AG20443 (cell line): ENCODE data around the gene POLD4.
"Not testable (repeated sequence)": the region's sequence is repeated elsewhere in the genome, so short reads cannot be mapped to it uniquely, and the experiment has no call there.

Source experiments
- DNase-seq: peaks from one replicate; pipeline ENCODE4 v3.0.0; 2012; ENCODE audit warnings: low spot score, mixed read lengths

The POLD4 gene

DNA sequence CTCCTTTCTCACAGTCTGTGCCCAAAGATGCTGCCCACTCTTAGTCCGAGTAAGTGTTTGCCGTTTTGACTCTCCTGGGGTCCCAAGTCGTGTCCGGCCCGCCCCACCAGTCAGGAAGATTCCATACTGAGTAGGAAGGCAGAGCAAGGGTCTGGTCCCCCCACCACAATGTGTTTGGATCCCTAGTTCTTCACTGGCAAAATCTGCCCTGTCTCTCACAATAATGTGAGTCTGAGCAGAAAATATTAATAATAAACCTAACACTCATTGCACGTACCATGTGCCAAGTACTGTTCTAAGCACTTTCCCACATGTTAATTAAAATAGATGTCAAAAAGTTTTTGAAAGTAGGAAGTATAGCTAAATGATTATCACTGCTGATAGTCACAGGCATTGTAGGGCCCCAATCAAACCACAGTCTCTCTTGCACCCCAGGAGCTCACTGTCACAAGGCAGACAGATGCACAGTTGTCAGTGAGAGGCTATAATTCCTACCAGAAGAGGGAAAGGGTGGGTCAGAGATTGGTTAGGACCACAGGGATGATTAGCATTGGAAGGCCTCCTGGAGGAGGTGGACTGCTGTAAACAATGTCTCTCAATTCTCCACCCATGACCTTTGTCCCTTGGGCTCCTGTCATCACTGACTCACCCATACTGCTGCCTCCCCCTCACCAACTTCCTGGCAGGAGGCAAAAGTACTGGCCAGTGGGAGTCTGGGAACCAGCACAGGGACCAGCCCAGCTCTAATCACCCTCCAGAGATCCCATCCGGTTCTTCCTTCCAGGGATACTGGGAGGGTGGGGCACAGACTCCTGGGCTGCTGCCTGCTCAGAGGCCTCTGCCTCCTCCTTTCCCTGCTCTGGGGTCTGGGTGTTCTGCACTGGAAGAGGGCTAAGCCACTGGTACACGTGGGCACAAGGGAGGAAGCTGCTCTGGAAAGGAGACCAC, 1.0 kb upstream of the POLD4 start:
- DNase-seq = peak; percentile 91

DNA sequence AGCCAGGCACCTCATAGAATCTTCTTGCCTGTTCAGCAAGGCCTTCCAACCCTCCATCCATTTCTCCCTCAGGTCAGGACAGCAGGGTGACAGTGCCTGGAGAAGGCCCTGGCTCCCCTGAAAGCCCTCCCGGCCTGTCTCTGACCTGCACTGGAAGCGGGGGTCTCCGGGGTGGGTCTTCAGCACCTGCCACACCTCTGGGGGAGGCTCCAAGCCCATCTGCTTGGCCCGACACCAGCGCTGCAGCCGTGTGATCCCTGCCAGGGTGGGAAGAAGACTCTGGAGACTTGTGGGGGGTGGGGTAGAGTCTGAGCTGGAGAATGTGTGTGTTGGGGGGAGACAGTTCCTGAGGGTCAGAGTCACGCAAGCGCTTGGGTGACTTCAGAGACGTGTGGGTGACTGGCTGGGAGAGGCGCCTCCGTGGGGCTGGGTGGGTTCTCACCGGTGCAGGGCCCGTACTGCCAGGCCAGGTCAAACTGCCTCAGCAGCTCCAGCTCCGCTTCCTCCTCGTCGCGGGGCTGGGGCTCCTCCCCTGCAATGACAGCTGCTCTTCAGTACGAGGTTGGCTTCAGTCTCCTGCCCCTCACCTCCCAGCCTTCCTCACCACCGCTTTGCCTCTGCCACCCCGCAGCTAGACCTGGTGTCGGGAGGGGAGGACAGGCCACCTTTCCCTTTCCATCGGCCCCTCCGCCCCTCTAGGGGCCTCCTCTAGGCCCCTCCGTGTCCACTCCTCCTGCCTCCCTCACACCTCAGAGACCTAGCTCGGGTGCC, 615 bp downstream of the POLD4 start:
- peak; percentile 29 for DNase-seq

DNA sequence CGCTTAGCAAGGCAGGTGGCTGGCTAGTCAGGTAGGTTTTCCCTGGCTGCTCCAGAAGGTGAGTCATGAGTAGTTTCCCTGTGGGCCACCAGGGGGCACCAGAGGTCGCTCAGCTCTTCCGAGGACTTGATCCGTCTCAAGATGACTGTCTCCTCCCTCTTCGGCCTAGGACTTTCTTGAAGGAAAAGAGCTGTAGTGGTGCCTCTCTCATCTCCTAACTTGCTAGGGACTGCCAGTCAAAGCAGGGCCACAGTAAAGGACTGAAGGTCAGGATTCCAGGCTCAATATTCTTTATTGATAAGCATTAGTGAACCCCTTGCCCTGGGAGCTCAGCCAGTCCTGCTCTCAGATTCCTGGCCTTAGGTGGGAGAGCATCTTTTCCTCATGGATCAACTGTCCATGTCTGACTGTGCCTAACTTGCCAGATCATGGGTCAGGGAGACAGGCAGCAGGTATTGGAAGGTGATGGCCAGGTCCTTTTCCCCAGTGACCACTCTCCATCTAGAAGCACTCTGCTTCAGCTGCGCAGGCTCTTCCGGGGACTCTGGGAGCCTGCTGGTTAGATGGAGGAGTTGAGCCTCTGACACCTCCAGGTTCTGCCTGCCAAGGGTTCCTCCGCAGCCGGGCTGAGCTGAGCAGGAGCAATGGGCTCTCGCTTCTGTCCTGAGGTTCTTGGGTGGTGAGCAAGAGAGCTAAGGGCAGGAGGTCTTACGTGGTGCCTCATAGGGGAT, 1.9 kb downstream of the POLD4 start:
- DNase-seq = peak; percentile 86

DNA sequence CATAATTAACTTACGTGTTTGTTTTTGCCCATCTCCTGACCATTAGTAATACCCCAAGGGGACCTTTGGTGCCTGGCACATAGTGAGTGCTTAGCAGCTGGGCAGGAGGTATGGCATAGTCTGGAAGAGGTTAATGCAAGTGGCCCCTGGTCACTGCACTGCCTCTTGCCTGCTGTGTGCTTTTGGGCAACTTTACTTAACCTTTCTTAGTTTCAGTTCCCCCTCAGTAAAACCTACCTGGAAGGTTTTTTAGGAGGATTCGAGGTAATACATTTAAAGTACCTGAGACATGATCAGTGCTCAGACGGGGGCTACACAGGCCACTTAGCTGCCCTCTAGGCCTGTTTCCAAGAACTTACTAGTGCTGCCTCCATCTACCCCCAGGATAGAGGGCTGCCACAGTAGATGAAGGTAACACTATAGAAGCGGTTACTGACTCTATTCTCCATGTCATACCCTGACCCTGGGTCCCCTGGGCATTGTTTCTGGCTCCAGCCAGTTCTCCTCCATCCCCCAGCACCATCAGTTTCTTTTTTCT, 3.3 kb downstream of the POLD4 start:
- no peak for DNase-seq

DNA sequence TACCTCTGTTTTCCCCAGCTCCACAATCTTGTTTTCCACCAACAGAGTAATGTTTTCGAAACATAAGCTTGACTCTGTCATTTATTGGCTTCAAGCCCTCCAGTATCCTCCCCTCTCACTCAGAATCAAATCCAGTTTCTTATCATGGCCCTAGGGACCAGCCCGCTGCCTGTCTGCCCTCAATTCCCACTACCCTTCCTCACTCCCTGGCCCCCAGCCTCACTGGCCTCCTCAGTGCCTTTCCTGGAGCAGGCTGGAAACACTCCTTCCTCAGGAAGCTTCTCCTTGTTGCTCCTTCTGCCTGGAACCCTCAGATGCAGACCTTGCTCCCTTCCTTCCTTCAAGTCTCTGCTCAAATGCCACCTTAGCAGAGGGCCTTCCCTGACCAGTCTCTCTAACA, 3.9 kb downstream of the POLD4 start:
- peak; percentile 4 for DNase-seq

DNA sequence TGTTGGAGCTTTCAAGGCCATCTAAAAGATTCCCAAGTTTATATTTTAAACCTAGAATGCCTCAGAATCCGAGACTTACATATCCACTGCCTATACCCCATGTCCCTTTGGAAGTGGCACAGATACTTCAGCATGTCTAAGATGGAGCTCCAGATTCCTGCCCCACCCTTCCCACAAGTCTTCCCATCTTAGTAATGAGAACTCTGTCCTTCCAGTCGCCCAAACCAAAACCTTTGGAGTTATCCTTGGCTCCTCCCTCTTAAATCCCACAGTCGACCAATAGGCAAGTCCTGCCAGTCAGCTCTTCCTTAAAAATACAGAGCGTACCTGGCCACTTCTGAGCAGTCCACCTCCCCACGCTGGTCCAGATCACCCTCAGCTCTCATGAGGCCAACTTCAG, 4.3 kb downstream of the POLD4 start:
- peak; percentile 10 for DNase-seq

DNA sequence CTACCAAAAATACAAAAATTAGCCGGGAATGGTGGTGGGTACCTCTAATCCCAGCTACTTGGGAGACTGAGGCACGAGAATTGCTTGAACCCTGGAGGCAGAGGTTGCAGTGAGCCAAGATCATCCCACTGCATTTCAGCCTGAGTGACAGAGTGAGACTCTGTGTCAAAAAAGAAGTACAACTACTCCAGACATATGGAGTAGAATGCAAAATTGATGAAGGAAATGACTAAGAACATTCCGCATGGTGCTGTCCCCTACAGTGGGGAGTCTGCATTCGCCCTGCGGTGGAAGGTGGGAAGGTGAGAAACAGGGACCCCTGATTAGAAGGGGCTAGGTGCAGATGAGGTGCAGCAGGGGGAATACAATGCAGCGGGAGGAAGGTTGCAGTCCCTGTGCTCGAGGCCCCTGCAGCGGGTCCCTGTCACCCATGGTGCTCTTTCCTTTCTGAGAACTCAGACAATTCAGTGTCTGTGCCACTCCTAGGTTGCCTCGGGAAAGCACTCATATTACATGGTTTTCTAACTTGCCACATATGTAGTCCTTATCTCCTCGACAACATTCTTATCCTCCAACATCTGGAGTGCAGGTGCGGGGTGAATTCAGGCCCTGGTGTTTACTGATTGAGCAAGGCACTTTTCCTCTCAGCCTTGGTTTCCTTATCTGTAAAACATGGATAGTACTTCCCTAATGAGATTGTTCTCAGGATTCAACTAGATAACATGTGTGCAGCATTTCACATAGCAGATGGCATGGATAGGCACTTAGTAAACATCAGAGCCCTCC, 5.2 kb downstream of the POLD4 start:
- DNase-seq = peak; percentile 14

DNA sequence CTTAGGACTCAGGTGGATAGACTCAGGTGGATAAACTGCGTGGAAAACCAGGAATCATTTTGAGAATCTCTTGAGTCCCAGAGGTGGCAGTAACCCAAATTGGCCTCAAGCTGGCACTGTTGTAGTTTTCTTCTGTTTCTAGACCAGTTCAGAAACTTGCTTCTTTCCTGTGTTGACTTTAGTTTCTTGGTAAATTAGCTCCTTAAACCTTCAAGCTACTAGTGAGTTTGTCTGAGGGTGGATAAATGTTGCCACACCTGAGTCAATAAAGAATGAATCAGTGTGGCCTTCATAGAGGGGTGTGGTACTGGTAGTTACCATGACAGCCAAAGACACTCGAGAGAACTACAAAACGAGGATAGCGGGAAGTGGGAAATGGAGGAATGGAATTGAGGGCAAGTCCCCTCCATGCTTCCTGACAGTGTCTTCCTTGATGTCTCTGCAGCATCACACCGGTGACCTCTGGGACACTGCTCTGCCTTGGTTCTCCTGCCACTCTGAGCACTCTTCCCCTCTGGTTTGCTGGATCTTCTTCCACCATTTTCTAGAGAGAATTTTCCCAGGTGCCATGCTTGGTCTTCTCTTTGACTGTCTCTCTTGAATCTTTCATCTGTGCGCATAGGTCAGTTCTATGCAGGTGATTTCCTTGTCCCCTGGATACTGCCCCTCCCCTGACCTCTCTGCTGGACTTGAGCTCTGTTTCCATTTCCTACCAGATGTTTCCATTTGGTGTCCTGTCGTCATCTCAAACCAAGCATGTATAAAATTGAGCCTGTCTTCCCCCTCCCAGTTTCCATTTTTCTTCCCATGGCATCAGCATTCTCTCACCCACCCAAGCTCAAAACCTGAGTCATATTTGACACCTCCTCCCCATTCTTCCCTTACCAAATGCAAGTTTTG, 7.2 kb downstream of the POLD4 start:
- DNase-seq = peak; percentile 58

DNA sequence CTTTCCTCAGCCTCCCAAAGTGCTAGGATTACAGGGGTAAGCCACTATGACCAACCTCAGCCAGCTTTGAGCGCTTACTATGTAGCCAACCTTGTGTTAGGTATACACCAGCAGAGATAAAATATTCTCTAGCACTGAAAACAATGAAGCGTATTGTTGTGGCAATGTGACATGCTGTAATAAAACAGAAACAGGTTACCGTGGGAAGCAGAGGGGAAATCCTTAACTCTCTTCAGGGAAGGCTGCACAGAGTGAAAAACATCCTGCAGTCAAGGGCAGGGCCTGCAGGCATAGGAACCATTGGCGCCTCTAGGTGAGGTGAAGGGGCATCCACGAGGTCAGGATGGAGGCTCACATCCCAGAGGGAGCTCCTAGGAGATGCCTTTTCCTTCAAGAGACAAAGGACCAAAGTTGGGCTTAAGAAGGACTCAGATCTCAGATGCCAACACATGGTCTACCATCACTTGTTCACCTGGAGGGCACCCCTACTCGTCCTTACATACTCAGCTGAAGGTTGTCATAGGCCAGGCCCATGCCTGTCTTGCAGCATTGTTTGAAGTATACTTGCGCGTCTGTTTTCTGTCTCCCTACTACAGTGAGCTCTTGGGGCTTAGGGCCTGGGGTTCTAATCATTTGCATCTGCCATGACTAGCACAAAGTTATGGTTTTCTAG, 8.0 kb downstream of the POLD4 start:
- no peak for DNase-seq

DNA sequence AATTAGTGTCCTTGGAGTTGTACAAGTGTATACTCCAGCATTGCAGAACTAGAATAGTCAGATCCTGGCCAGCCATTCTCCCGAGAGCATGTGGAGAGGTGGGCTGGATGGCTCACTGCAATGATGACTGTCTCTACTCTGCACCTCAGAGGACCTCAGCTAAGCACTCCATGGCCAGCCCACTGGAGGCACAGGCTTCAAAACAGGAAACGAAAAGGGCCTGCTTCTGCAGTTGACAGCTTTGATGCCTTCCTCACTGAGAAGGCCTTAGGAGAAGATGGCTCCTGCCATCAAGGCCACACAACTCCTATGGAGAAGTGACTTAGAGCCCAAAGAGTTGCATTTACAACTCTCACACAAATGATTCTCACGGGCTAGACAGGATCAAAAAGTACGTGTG, 9.1 kb downstream of the POLD4 start:
- DNase-seq = no peak

DNA sequence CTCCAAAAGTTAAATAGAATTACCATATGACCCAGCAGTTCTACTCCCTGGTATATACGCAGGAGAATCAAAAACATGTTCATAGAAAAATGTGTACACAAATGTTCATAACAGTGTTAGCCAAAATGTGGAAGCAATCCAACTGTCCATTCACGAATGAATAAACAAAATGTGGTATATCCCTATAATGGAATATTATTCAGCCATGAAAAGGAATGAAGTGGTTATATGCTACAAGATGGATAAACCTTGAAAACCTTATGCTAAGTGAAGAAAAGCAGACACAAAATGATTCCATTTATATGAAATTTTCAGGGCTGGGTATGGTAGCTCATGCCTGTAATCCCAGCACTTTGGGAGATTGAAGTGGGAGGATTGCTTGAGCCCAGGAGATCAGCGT, 16.1 kb downstream of the POLD4 start:
- DNase-seq = no peak

DNA sequence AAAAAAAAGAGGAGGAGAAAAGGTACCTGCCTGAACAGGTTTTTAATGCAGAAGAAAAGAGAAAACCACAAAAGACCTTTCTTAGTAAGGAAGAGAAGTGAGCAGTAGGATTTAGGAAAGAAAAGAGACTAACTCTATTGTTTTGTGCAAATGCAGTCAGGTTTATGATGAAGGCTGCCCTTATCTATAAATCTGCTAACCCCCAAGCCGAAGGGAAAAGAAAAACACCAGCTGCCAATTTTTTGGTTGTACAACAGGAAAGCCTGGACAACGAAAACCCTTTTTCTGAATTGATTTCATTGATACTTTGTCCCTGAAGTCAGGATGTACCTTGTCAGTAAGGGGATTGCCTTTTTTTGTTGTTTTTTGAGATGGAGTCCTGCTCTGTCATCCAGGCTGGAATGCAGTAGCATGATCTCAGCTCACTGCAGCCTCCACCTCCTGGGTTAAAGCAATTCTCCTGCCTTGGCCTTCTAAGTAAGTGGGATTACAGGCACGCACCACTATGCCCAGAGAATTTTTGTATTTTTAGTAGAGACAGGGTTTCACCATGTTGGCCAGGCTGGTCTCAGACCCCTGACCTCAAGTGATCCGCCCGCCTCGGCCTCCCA, 21.2 kb downstream of the POLD4 start:
- DNase-seq = no peak

DNA sequence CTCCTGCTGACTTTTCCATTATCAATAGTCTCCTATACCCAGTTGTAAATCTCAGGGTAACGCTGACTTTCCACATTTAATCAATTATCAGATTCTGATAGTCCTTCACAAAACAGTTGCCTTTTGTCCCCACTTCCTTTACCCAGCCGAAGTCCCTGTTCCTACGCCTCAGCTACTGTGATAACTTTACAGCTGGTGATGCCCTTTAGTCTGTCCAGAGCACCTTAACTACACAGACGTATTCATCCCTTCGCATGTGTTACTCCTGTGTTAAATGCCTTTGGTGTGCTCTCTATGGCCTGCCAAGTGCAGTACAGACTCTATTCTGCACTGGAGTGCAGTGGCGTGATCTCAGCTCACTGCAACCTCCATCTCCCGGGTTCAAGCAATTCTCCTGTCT, 29.8 kb downstream of the POLD4 start:
- no peak for DNase-seq

DNA sequence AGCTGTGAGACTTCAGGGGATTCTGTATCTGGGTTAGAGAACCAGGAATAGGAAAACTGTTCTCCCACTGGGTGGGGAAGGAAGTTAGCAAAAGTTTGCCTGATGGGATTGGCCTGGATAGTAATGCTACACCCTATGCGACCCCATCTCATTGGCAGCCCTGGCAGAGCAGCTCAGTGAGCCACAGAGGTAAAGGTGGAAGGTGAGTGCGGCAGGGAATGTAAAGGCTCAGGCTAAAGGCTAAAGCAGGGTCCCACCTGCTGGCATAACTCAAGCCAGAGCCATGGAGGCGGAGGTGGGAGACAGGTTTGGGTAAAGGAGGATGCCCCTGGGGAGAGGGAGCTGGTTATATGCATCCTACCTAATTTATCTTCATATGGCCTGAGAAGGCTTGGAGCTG, 31.3 kb downstream of the POLD4 start:
- DNase-seq = no peak

DNA sequence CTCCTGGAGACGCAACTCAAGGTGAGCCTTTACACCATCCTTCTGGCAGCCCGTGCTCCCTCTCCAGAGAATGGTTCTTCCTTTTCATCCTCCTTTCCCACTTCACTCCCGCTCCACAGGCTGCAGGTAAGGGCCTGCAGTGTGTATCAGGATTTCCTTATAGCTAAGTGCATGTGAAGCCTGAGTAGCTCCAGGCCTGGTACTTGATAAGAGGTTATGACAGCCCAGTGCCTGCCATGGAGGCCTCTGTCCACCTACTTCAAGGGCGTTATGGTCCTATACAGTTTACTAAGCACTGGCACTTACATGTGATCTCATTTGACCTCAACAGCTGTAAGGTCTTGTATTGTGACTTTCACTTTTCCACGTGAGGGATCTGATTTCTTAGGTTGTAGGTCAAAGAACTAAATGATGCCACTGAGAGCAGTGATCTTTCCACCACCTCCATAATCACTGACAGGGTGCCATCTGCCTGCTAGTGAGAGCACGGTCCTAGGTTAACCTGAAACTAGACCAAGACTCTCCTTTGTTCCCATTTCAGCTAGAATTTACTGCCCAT, 32.0 kb downstream of the POLD4 start:
- DNase-seq = no peak

DNA sequence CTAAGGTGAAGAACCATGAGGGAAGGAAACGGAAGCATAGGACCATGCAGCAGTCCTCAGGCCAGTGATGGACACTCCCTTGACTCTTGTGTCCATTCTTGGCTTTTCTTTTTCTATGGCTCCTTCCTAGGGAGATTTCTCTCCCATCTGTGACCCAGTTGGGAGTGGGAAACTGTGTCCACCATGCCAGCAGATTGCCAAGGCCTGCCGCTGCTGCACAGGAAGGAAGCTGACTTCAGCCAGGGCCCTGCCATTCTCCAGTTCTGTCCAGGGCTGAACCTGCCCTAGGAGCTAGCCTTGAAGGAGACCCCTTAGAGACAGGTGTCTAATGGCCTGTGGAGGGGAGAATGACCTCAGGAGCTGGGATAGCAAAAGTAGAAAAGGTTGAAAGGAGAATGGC, 32.7 kb downstream of the POLD4 start:
- DNase-seq = no peak

DNA sequence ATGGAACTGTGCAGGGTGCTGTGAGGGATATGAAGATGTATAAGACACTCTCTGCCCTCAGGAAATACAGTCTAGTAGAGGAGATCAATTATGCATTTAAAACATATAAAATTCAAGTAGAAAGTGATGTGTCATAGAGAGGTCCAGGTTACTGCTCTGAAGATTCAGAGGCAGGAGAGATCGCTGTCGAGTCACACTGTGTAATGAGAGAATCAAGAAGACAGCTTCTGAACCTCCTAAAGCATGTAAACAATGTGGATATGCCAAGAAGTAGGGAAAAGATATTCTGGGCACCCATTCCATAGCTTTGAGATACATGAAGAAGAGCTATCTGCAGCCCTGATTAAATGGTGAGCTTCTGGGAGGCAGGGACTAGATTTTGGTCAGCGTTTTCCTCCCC, 33.3 kb downstream of the POLD4 start:
- no peak for DNase-seq

DNA sequence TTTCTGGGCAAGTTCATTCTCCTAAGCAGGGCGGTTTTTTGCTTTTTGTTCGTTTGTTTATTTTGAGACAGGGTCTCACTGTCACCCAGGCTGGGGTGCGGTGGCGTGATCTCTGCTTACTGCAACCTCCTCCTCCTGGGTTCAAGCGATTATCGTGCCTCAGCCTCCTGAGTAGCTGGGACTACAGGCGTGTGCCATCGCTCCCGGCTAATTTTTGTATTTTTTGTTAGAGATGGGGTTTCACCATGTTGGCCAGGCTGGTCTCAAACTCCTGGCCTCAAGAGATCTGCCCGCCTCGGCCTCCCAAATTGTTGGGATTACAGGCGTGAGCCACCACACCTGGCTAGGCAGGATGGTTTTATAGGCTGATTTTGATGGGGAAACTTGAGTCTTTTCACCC, 34.5 kb downstream of the POLD4 start:
- DNase-seq = not testable (repeated sequence)
